BE2C (cell line): Measurements from ENCODE around the gene SLC7A4.

ENCODE experiments used
- DNase-seq: peaks from one replicate; pipeline ENCODE4 v3.0.0-alpha.2; 2020
- H3K27me3 ChIP-seq: fragments of 250-450 bp; sonication (Bioruptor Pico); 2 replicates; pipeline ENCODE4 v1.5.1; 2020; ENCODE audit warnings: mild to moderate bottlenecking
- H3K36me3 ChIP-seq: fragments of 250-450 bp; sonication (Bioruptor Pico); 2 replicates; pipeline ENCODE4 v1.5.1; 2020; ENCODE audit warnings: mild to moderate bottlenecking
- H3K4me1 ChIP-seq: fragments of 250-450 bp; sonication (Bioruptor Pico); 2 replicates; pipeline ENCODE4 v1.5.1; 2020
- H3K4me3 ChIP-seq: 2 replicates; pipeline ENCODE4 v1.5.1; 2011; ENCODE audit warnings: low read depth, low read length
- H3K9me3 ChIP-seq: fragments of 250-450 bp; sonication (Bioruptor Pico); 2 replicates; pipeline ENCODE4 v1.5.1; 2020
- CTCF ChIP-seq: IDR thresholded peaks from 2 replicates; pipeline ENCODE4 v1.5.1; 2012; ENCODE audit warnings: mild to moderate bottlenecking, low read depth, low read length

Gene SLC7A4

GRCh38 chr22:21003782-21004181 is 28.6 kb downstream of the SLC7A4 start:
- no peak for TF ChIP-seq CTCF
- H3K9me3 ChIP-seq: no peaks in the 10 kb centered on the region
- peak overlapping the region; percentile 94 for H3K4me3 ChIP-seq
- DNase-seq: no peak
- peaks cover 47% of the 10 kb centered on the region for H3K36me3 ChIP-seq
- no peaks in the 10 kb centered on the region for H3K27me3 ChIP-seq
- H3K4me1 ChIP-seq: peaks cover 5% of the 10 kb centered on the region; the same call in 1 of the 2 replicates

GRCh38 chr22:21001601-21002325 is 30.6 kb downstream of the SLC7A4 start, which contains the start of gene THAP7:
TSS of gene THAP7 (minus strand) at chr22:21002118. CDS start at chr22:21001911, 207 bp downstream.
- H3K4me1 ChIP-seq: peaks cover 5% of the 10 kb centered on the region; the same call in 1 of the 2 replicates
- H3K36me3 ChIP-seq: peaks cover 45% of the 10 kb centered on the region
- H3K27me3 ChIP-seq: no peaks in the 10 kb centered on the region
- peak; percentile 99 for DNase-seq
- peak within 1 kb of the TSS; percentile 94 for H3K4me3 ChIP-seq
- TF ChIP-seq CTCF: no peak
- H3K9me3 ChIP-seq: no peaks in the 10 kb centered on the region

- peaks cover 49% of the 10 kb centered on the region for H3K36me3 ChIP-seq
These were observed 31.3 kb downstream of the SLC7A4 start for GRCh38 chr22:21000987-21001600.

GRCh38 chr22:21000207-21000986 is 32.0 kb downstream of the SLC7A4 start:
- Histone ChIP-seq H3K9me3 (no peaks in the 10 kb centered on the region), H3K4me3 (peak overlapping the region; percentile 94), H3K27me3 (no peaks in the 10 kb centered on the region), H3K4me1 (peaks cover 5% of the 10 kb centered on the region; the same call in 1 of the 2 replicates), H3K36me3 (peaks cover 47% of the 10 kb centered on the region)
- DNase-seq: no peak
- TF ChIP-seq CTCF: no peak

More at GRCh38 chr22:21000987-21001600, 31.3 kb downstream of the SLC7A4 start:
- Histone ChIP-seq H3K4me1 (peaks cover 5% of the 10 kb centered on the region; the same call in 1 of the 2 replicates), H3K9me3 (no peaks in the 10 kb centered on the region), H3K4me3 (peak overlapping the region; percentile 94), H3K27me3 (no peaks in the 10 kb centered on the region)
- no peak for DNase-seq
- no peak for TF ChIP-seq CTCF

GRCh38 chr22:20999350-21000206 is 32.8 kb downstream of the SLC7A4 start:
- Histone ChIP-seq H3K4me3 (no peak overlapping the region; the same call in 1 of the 2 replicates), H3K27me3 (no peaks in the 10 kb centered on the region), H3K36me3 (peaks cover 42% of the 10 kb centered on the region), H3K4me1 (peaks cover 5% of the 10 kb centered on the region; the same call in 1 of the 2 replicates), H3K9me3 (no peaks in the 10 kb centered on the region)
- no peak for DNase-seq
- TF ChIP-seq CTCF: no peak
